ENCODE results near the gene KCNJ12. TPM values are rescaled to one million over a fixed set of nuclear protein-coding genes. Genes with fewer than 3 reads are reported as not detected.
"Not testable (repeated sequence)": the region's sequence is repeated elsewhere in the genome, so short reads cannot be mapped to it uniquely, and the experiment has no call there.

KCNJ12 gene
- total RNA-seq, 4 donors from 2014 or later, result 0.51 to 11.8 (median 5.3) TPM

DNA sequence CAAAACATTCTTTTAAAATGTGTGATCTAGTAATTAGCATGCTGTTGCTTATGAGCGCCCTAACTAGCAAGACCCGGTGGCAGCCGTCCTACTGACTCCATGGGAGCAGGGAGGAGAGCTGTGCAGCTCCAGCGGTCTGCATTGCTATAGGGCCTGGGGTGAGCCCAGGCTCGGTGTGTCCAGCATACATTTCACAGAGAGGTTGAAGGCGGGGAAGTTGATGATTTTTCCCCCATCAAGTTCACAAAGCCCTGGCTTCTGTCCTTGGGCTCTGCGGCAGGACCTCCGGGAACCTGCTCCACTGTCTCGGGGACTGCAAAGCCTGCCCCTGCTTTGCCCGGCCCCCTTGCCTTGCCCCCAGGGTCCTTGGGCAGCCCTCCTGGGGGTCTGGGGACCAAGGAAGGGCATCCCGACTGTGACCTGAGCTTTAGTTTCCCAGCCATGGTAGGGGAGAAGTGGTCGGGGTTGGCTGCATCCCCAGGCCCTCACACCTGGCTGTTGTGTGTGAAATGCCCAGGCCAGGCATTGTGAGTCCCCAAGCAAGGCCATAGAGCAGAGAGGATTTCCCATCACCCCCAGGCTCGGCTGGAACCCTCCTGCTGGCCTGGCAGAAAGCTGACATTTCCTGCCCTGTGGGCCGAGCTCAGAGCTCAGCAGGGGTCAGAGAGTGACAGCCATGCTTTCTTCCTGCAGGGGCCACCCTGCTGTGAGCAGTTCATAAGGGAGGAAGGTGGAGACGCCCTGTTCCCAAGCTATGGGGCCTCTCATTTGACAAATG, 24.8 kb downstream of the KCNJ12 start:
- Histone ChIP-seq H3K4me3 (no peak overlapping the region), H3K27ac (peak overlapping the region in 1 of 2 donors; percentile 80), H3K4me1 (no peaks in the 10 kb centered on the region), H3K27me3 (no peaks in the 10 kb centered on the region), H3K36me3 (no peaks in the 10 kb centered on the region), H3K9me3 (no peaks in the 10 kb centered on the region)
- TF ChIP-seq, protein P1, sequence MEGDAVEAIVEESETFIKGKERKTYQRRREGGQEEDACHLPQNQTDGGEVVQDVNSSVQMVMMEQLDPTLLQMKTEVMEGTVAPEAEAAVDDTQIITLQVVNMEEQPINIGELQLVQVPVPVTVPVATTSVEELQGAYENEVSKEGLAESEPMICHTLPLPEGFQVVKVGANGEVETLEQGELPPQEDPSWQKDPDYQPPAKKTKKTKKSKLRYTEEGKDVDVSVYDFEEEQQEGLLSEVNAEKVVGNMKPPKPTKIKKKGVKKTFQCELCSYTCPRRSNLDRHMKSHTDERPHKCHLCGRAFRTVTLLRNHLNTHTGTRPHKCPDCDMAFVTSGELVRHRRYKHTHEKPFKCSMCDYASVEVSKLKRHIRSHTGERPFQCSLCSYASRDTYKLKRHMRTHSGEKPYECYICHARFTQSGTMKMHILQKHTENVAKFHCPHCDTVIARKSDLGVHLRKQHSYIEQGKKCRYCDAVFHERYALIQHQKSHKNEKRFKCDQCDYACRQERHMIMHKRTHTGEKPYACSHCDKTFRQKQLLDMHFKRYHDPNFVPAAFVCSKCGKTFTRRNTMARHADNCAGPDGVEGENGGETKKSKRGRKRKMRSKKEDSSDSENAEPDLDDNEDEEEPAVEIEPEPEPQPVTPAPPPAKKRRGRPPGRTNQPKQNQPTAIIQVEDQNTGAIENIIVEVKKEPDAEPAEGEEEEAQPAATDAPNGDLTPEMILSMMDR (IDR thresholded peaks at IDR 0.05), result no peak
- TF ChIP-seq POLR2A (IDR thresholded peaks at IDR 0.05), result no peak
- intact Hi-C loops (cut with DNase I; ENCODE audit: low total_unique reads), result no loop called here
- no peak for DNase-seq

DNA sequence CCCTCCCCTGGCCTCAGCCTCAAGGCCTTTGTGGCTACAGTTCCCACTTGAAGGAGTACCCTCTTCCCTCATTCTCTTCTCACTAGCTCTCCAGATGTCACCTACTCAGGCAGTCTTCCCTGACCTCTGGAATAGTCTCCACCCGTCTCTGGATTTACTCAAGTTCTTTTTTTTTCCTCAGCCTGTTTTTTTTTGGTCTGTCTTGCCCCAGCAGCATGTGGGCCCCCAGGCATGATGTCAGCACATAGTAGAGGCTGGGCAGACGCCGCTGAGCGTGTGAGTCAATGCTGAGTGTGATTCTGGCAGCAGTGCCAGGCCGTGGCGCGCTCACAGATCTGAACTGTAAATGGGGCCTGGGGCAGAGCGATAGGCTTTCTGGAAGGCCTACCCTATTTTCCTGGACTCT, 26.0 kb downstream of the KCNJ12 start:
- H3K4me1 ChIP-seq; H3K9me3 ChIP-seq; H3K27me3 ChIP-seq; H3K36me3 ChIP-seq; intact Hi-C loops (cut with DNase I; ENCODE audit: low total_unique reads); H3K4me3 ChIP-seq: not testable (repeated sequence)
- DNase-seq, result peak; percentile 80 to 83
- H3K27ac ChIP-seq, result peak overlapping the region; percentile 28 to 80

DNA sequence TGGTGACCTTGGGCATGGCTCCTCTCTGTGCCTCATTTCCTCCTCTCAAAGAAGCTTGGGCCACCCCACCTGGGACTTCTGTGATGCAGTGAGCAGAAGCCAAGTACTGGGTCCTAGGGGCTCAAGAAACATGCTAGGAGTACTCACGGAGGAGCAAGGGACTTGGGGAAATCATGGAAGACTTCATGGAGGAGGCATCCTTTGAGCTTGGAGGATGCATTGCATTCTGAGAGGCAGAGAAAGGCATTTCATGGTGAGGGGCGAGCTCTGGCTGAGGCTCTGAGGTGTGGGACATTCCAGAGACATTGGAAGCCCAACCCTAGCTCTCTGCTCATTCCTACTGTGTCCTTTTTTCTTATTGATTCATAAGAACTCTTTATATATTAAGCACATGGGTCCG, 26.8 kb downstream of the KCNJ12 start:
- H3K9me3 ChIP-seq; DNase-seq; H3K27me3 ChIP-seq; H3K36me3 ChIP-seq; intact Hi-C loops (cut with DNase I; ENCODE audit: low total_unique reads); H3K4me3 ChIP-seq; H3K4me1 ChIP-seq: not testable (repeated sequence)
- peak overlapping the region in 1 of 2 donors; percentile 80 for H3K27ac ChIP-seq

DNA sequence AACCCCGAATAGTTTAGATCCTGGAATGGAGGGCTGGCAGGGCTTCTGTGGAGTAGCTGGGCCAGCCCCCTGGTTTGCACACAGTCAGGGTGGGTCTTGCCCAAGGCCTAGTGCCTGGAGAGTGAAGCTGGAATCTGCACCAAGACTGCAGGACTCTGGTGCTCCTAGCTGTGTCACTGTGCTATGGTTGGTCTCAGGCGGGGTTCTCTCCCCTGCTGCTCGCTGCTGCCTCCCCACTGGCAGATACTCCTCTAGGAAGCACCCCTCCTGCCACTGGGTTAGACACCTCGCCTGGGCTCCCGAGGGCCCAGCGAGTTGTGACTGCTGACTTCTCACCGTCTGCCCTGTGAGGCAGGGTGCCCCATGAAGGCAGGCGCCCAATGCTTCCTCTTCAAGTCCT, 27.9 kb downstream of the KCNJ12 start:
- intact Hi-C loops (cut with DNase I; ENCODE audit: low total_unique reads); H3K4me1 ChIP-seq; H3K9me3 ChIP-seq; H3K27me3 ChIP-seq; DNase-seq; H3K4me3 ChIP-seq; H3K36me3 ChIP-seq: not testable (repeated sequence)
- peak overlapping the region in 1 of 2 donors; percentile 33 for H3K27ac ChIP-seq

DNA sequence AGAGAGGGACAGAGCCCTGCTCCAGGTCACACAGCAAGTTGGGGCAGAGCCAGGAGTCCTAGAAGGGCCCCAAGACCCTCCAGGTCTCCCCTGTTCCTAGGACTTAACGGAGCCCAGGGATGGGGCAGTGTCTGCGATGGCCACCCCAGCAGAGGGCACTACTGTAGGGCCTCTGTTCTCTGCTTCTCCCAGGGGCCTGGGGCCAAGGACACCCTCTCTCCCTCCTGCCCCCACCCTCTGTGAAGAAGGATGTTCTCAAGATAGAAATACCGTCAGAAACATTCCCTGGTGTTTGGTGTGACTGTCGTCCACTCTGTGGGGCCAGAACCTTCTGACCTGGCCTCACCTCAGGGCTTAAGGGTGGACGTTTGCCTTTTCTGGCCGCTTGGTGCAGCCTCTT, 28.4 kb downstream of the KCNJ12 start:
- intact Hi-C loops (cut with DNase I; ENCODE audit: low total_unique reads), result not testable (repeated sequence)

DNA sequence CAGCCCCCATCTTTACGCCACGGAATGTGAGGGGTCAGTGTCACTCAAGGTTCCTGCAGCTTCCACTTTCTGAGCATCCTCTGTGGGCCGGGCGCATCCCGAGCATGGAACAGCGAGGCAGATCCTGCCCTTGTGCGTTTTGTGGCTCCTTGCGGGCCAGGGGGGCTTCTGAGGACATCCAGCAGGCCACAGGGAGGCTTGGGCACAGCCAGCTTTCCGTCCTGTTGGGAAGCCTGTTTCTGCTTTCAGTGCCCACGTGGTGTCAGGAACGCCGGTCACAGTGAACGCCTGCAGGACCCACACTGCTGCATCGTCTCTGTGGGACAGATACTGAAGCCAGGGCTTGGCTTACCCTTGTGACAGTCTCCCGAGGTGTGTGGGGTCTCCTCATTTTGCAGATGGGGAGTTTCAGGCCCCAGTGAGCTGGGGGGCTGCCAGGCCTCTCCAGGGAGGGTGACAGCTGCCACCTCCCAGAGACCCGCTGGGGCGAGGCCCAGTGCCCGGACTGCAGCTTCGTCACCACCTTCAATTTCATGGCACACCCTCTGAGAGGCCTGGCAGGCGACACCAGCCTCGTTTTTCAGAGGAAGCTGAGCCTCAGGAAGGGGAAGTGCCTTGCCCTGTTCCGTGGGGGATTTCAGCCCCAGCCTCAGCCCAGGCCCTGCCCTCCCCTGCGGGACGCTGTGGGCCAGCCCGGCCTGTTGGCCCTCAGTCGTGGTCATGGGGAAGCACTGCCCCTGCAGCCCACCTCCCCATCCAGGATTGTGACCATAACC, 29.0 kb downstream of the KCNJ12 start:
- H3K4me3 ChIP-seq; DNase-seq; H3K4me1 ChIP-seq; H3K9me3 ChIP-seq; intact Hi-C loops (cut with DNase I; ENCODE audit: low total_unique reads); H3K27me3 ChIP-seq; H3K36me3 ChIP-seq: not testable (repeated sequence)
- H3K27ac ChIP-seq, result peak overlapping the region; percentile 37 to 45

More for the DNA sequence above, 28.4 kb downstream of the KCNJ12 start:
- H3K27me3 ChIP-seq, H3K4me1 ChIP-seq, H3K4me3 ChIP-seq, DNase-seq, H3K36me3 ChIP-seq, H3K9me3 ChIP-seq: not testable (repeated sequence)
- H3K27ac ChIP-seq, result peak overlapping the region; percentile 33 to 42

DNA sequence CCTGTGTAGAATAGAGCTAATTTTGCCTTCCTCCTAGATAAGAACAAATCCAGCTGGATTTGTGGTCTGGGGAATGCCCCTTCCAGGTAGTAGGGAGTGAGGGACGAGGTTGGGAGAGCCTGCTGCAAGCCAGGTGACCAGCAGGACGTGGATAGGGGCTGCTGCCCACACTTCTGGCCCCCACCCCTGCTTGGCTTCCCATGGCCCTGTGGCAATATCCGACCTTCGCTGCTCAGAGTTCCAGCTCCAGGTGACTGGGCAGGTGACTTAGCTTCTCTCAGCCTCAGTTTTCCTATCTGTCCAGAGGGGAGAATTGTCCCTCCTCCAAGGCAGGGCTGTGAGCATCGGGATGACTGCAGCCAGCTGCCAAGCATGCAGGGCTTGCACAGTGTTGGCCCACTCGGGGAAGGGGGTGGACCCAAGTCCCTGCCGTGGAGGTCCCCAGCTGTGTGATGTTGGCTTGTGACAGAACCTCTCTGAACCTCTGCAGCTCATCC, 29.8 kb downstream of the KCNJ12 start:
- intact Hi-C loops (cut with DNase I; ENCODE audit: low total_unique reads); H3K4me3 ChIP-seq; DNase-seq; H3K4me1 ChIP-seq; H3K27me3 ChIP-seq; H3K36me3 ChIP-seq; H3K9me3 ChIP-seq: not testable (repeated sequence)
- peak overlapping the region; percentile 37 to 45 for H3K27ac ChIP-seq

DNA sequence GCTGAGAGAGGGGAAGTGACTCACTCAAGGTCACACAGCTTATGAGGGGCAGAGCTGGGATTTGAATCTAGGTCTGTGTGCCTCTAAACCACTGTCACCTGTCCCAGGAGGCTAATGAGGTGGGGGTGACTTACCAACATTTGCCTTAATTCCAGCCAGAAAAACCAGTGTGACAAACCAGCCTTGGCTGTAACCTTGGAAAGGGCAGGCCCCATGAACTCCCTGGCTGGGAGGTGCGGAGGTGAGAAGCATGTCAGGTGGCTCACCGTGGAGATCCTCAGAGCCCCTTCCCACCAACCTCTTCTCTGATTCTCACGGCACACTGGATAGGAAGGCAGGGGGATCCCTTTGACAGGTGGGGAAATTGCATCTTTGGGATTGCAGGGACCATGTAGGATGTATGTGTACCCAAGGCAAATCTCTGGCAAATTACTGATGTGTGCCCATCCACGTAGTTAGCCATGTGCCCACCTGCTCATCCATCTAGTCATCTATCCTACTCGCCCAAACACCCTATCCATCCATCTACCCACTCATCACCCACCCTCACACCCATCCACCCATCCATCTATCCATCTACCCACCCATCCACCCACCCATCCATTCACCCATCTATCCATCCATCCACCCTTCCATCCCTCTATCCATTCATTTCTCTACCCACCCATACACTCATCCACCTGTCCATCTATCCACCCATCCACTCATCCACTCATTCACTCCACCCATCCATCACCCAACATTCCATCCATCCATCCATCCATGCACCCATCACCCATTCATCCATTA, 30.7 kb downstream of the KCNJ12 start:
- H3K27me3 ChIP-seq; intact Hi-C loops (cut with DNase I; ENCODE audit: low total_unique reads): not testable (repeated sequence)

DNA sequence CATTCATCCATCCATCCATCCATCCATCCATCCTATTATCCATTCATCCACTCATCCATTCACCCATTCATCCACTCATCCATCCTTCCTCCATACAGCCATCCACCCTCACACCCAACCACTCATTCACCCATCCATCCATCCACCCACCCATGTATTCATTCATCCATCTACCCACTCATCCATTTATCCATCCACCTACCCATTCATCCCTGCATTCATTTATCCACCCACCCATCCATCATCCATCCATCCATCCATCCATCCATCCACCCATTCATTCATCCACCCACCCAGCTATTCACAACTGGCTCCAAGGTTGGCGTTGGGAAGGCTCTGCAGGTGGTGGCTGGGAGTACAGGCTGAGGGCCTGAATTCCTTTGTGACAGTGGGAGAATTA, 31.6 kb downstream of the KCNJ12 start:
- H3K27ac ChIP-seq; H3K9me3 ChIP-seq; H3K36me3 ChIP-seq; H3K4me3 ChIP-seq; DNase-seq; H3K27me3 ChIP-seq; H3K4me1 ChIP-seq; intact Hi-C loops (cut with DNase I; ENCODE audit: low total_unique reads): not testable (repeated sequence)

More for the DNA sequence above, 30.7 kb downstream of the KCNJ12 start:
- not testable (repeated sequence) for H3K9me3 ChIP-seq, H3K27ac ChIP-seq, DNase-seq, H3K4me1 ChIP-seq, H3K4me3 ChIP-seq, H3K36me3 ChIP-seq

DNA sequence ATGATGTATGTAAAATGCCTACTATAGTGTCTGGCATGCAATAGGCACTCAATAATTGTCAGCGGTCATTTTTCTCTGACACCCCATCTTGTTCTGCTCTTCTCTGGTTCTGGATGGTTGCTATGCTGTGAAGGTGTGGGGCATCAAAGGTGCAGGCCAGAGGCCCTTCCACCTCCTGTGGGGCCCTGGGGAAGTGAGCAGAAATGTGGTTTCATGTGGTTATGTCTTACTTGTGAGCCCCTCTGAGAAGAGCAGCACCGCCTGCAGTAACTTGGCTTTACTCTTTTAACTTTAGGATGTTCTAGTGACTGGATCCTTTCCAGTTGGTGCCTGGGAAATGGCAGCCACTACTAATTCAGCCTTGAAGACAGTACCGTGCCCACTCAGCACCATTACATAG, 32.1 kb downstream of the KCNJ12 start:
- H3K27ac ChIP-seq; H3K4me1 ChIP-seq; H3K27me3 ChIP-seq; H3K4me3 ChIP-seq; intact Hi-C loops (cut with DNase I; ENCODE audit: low total_unique reads); DNase-seq; H3K36me3 ChIP-seq; H3K9me3 ChIP-seq: not testable (repeated sequence)

DNA sequence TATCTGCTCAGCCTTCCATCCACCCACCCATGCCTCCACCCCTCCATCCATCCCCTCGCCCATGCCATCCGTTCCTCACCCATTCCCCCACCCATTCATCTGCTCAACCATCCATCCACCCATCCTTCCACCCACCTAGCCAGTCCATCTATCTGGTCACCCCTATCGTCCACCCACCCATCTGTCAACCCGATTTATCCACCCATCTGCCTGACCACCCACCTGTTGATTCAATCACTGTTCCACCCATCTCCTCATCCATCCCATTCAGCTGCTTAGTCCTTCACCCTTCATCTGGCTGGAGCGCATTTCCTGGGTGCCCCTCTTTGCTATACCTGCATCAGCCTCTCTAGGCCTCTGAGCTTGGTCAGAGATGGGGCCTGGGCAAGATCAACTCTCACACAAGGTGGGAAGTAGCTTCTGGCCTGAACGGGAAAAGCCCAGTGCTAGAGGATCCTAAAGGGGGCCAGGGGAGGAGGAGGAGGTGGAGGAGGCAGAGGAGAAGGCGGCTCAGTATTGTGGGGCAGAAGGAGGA, 32.7 kb downstream of the KCNJ12 start:
- DNase-seq; H3K4me1 ChIP-seq; H3K4me3 ChIP-seq; H3K9me3 ChIP-seq; H3K27me3 ChIP-seq; H3K27ac ChIP-seq; H3K36me3 ChIP-seq; intact Hi-C loops (cut with DNase I; ENCODE audit: low total_unique reads): not testable (repeated sequence)
